Measurements from ENCODE around the gene TUBA4A. TPM values are rescaled to one million over a fixed set of nuclear protein-coding genes. Genes with fewer than 3 reads are reported as not detected.
A peak's percentile ranks its signal among the peaks of the same experiment; 100 is the strongest.
"Not testable (repeated sequence)": the region's sequence is repeated elsewhere in the genome, so short reads cannot be mapped to it uniquely, and the experiment has no call there.

The TUBA4A gene
- total and polyA plus RNA-seq, 5 experiments from 2014 or later = 107 to 275 (median 143) TPM

DNA sequence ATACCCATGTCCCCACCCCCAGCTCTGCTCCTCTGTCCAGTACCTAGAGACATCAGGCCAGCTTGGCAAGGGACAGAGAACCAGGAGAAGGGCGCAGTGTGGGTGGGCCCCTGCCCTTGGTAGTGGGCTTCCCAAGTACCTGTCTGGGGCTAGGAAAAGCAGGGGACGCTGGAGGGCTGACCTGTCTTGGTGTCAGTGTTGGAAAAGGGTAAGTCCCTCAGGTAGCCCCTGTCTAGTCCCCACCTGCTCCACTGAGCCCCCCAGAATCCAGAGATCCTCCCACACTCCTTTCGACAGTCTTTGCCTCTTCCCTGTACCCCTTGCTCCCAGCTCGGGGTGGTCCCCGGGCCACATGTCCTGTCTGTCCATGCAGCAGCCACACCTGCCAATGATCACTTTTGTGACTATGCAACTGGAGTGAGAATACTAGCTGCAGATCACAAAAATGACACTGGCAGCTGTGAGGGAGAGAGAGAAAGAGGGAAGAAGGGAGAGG, 40.1 kb upstream of the TUBA4A start:
- peaks cover 13 to 44% (median 36%) of the 10 kb centered on the region in 4 donors for H3K4me1 Mint-ChIP-seq
- no peaks in the 10 kb centered on the region for H3K27me3 Mint-ChIP-seq
- no peaks in the 10 kb centered on the region for H3K9me3 Mint-ChIP-seq
- H3K27ac Mint-ChIP-seq = peak overlapping the region in 9 of 10 donors; percentile 32 to 93 (median 67)
- peak overlapping the region; percentile 13 to 82 (median 74) for H3K4me3 Mint-ChIP-seq
- H3K36me3 Mint-ChIP-seq = no peaks in the 10 kb centered on the region
- POLR2A ChIA-PET = interaction anchor here (0.9 to 7.6 kb wide), 4 partner anchors 15 to 88 kb away, joined by 3 to 79 read pairs (median 14); partner anchors contain the start of genes DNAJB2, GLB1L, STK16 and TUBA4B
- no peak for ATAC-seq
- DNase-seq = no peak

DNA sequence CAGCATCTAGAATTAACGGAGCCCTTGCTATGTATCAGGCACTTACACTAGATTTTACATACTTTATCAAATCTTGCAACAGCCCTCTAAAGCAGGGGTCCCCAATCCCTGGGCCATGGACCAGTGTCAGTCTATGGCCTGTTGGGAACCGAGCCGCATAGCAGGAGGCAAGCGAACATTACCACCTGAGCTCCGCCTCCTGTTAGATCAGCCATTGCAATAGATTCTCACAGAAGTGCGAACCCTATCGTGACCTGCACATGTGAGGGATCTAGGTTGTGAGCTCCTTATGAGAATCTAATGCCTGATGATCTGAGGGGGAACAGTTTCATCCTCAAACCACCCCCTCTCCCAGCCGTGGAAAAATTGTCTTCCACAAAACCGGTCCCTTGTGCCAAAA, 38.9 kb upstream of the TUBA4A start:
- Mint-ChIP-seq H3K4me1 (peaks cover 9 to 36% (median 31%) of the 10 kb centered on the region in 4 donors), H3K27ac (peak overlapping the region in 4 of 10 donors; percentile 33 to 86 (median 66)), H3K27me3 (no peaks in the 10 kb centered on the region), H3K36me3 (no peaks in the 10 kb centered on the region), H3K9me3 (no peaks in the 10 kb centered on the region), H3K4me3 (no peak overlapping the region)
- no peak for ATAC-seq
- DNase-seq = no peak
- POLR2A ChIA-PET = interaction anchor here (7.6 kb wide), 1 partner anchor 14 kb away, joined by 79 read pairs; the partner anchor contains the start of gene DNAJB2

DNA sequence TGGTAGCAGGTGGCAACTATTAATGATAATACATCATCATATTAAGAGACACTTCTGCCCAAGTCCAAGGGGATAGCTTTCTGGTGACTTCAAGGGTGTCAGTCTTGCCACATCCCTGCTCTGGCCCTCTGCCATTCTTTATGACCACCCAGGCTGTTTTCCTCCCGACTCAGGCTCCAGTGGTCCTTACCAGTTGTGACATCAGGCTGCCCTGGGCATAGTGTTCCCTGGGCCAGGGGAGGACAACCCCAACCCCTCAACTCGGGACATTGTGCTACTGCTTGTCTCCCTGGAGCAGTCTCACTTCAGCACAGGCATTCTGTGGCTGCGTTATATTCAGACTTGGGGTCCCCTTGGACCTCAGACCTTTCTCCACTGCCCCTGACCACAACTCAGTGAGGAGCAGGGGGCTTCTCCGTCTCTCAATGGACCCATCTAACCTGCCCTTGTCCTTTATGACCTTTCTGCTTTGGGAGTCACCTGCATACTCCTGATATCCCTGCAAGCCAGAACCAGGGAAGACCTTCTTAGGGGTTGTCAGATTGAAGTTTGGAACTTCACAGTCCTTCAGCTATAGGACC, 38.3 kb upstream of the TUBA4A start:
- H3K27ac Mint-ChIP-seq = peak overlapping the region in 2 of 10 donors; percentile 81 to 82
- POLR2A ChIA-PET = interaction anchor here (0.7 to 7.6 kb wide), 2 partner anchors 13 to 90 kb away, joined by 3 to 79 read pairs; partner anchors contain the start of gene DNAJB2
- ATAC-seq = no peak

DNA sequence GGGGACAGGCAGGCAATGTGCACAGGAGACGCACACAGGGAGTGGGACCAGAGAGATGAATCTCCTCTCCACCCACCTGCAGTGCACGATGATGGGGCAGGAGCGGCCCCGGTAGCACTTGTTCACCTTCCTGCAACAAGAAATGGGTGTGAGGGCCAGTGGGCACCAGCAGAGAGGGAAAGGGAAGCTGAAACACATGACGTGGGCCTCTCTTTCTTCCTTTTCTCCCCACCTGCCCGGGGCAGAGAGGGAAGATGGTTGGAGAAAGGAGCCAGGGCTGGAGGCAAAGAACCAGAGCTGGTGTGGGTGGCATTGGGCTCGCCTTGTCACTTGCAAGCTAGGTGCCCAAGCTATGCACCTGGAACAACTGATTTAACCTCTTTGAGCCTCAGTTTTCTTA, 37.7 kb upstream of the TUBA4A start:
- POLR2A ChIA-PET = interaction anchor here (0.5 to 7.6 kb wide), 4 partner anchors 12 to 91 kb away, joined by 3 to 79 read pairs (median 4); partner anchors contain the start of gene DNAJB2
- no peak for DNase-seq
- Mint-ChIP-seq H3K4me1 (peaks cover 6 to 27% (median 22%) of the 10 kb centered on the region in 4 donors), H3K4me3 (no peak overlapping the region), H3K36me3 (no peaks in the 10 kb centered on the region), H3K27ac (peak overlapping the region in 1 of 10 donors; percentile 29), H3K27me3 (no peaks in the 10 kb centered on the region), H3K9me3 (no peaks in the 10 kb centered on the region)
- no peak for ATAC-seq

More for the DNA sequence above, 38.3 kb upstream of the TUBA4A start:
- no peaks in the 10 kb centered on the region for H3K36me3 Mint-ChIP-seq
- DNase-seq = no peak
- H3K4me1 Mint-ChIP-seq = peaks cover 7 to 30% (median 26%) of the 10 kb centered on the region in 4 donors
- H3K27me3 Mint-ChIP-seq = no peaks in the 10 kb centered on the region
- H3K9me3 Mint-ChIP-seq = no peaks in the 10 kb centered on the region
- H3K4me3 Mint-ChIP-seq = no peak overlapping the region

DNA sequence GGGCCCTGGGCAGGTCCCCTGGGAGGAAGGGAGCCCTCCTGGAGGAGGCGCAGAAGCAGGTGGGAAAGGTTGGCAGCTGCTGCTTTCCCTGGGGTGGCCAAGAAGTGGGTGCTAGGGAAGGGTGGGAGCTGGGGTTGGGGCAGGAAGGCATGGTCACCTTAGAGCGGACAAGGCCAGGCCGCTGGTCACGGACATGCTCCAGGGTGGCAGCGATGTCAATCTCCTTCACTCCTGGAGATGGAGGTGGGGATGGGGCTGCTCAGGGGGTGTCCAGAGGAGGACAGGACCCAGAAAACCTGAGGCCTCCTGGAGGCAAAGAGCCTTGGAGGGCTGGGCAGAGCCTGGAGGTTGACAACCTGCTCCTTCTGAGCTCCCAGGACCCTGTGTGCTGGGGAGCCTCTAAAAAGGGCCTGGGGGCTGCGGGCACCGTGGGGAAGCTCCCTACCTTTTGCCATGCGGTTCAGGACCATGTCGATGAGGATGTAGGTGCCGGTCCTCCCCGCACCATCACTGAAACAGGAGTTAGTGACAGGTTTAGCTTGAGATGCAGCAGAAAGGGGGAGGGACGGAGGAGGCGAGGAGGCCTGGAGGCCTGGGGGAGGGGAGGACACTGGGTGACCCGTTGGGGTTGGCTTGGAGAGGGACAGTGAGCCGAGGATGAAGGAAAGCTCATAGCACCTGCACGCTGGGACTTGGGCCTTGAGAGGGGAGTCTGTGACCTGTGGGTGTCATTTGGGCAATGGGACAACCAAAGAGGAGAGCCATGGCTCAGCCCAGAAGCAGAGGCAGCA, 36.9 kb upstream of the TUBA4A start:
- H3K27ac Mint-ChIP-seq = peak overlapping the region in 2 of 10 donors; percentile 34 to 55
- H3K36me3 Mint-ChIP-seq = no peaks in the 10 kb centered on the region
- no peaks in the 10 kb centered on the region for H3K27me3 Mint-ChIP-seq
- ATAC-seq (no peak), DNase-seq (no peak)
- H3K9me3 Mint-ChIP-seq = no peaks in the 10 kb centered on the region
- POLR2A ChIA-PET = interaction anchor here (0.6 to 7.6 kb wide), 2 partner anchors 12 to 32 kb away, joined by 5 to 79 read pairs; partner anchors contain the start of gene DNAJB2
- peaks cover 8 to 24% (median 19%) of the 10 kb centered on the region in 4 donors for H3K4me1 Mint-ChIP-seq
- H3K4me3 Mint-ChIP-seq = no peak overlapping the region

DNA sequence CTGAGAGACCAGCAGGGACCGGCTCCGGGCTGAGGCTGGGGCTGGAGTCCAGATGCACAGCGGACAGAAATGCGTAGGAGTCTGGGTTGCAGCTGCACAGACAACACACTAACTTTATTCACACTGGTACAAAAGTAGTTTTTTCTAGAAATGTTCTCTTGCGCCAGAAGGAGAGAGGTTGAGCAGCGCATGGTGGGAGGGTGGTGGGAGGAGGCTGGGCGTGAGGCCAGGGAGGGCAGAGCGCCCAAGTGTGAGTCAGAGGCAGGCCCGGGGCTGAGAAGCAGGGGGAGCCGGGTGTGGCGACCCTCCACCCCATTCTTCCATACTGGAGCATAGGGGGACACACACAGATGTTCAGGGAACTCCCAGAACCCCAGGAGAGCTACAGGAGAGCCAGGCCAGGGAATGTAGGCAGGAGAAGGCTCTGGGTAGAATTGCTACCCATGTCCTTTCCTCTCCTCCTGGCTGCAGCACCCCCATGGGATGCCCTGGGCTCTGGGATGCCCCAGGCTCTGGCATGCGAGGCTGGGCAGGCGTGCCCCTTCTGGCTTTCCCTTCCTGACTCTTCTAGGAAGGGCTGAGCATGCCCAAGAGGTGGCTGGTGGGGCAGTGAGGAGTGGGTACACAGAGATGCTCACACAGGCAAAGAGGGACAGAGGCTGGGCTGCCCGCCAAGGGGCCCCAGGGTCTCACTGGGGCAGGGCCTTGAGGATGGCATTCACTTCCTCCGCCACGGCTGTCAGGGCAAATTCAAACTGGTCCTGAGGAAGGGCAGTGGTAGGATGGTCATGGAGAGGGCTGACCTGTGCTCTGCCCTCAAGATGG, 36.0 kb upstream of the TUBA4A start:
- peaks cover 8 to 21% (median 15%) of the 10 kb centered on the region in 4 donors for H3K4me1 Mint-ChIP-seq
- H3K27ac Mint-ChIP-seq = peak overlapping the region in 4 of 10 donors; percentile 13 to 56 (median 30)
- no peak for DNase-seq
- H3K4me3 Mint-ChIP-seq = no peak overlapping the region
- POLR2A ChIA-PET = interaction anchor here (0.7 to 7.6 kb wide), 2 partner anchors 11 to 618 kb away, joined by 3 to 79 read pairs; partner anchors contain the start of gene DNAJB2
- ATAC-seq = no peak
- H3K36me3 Mint-ChIP-seq = peaks cover 0 to 7% (median 0%) of the 10 kb centered on the region in 3 donors
- H3K27me3 Mint-ChIP-seq = no peaks in the 10 kb centered on the region
- H3K9me3 Mint-ChIP-seq = no peaks in the 10 kb centered on the region

DNA sequence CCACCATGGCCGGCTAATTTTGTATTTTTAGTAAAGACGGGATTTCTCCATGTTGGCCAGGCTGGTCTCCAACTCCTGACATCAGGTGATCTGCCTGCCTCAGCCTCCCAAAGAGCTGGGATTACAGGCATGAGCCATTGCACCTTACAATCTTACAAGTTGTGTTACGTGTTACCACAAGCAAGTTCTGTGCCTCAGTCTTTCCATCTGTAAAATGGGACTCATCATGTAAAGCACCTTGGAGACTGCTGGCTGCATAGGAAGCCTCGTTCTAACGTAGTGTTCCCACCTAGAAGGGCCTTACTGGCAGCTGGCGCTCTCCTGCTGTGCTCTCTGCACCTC, 35.4 kb upstream of the TUBA4A start:
- Mint-ChIP-seq H3K27me3 (no peaks in the 10 kb centered on the region), H3K36me3 (peaks cover 0 to 11% (median 0%) of the 10 kb centered on the region in 3 donors), H3K4me3 (no peak overlapping the region), H3K27ac (peak overlapping the region in 2 of 10 donors; percentile 34 to 56), H3K4me1 (peaks cover 5 to 16% (median 11%) of the 10 kb centered on the region in 4 donors), H3K9me3 (no peaks in the 10 kb centered on the region)
- ATAC-seq = no peak
- no peak for DNase-seq
- POLR2A ChIA-PET = interaction anchor here (0.7 to 7.6 kb wide), 2 partner anchors 10 to 618 kb away, joined by 3 to 79 read pairs; partner anchors contain the start of gene DNAJB2

DNA sequence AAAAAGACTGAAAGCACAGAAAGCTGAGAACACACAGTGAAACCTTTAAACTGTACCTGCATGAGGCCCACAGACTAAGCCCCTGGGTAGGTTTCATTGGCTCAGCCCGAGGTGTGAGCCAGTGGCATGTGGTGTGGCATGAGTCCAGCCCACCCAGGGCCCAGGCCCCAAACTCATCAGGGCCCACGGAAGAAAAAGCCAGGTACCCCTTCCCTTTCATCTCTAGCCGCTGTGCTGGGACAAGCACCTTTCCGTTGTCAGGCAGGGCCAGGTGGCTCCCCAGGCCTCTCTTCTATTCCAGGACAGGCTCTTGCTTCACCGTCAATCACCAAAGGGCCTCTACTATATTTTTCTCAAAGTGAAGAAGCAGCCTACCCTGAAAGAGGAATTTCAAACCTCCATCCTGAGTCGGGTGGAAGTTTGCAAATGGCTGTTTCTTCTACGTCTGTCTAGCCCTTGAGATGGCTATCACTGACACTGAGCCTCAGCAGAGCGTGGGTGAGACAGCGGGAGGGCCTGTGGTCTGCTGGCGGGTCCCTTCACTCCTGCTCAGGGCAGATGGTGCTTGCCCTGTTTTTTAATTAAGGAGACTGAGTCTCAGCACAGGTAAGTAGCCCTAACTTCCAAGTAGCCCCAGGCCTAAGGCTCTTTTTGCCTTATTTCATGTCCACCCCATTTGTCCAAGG, 34.0 kb upstream of the TUBA4A start:
- Mint-ChIP-seq H3K4me1 (peaks cover 10 to 18% (median 14%) of the 10 kb centered on the region in 4 donors), H3K4me3 (no peak overlapping the region), H3K36me3 (peaks cover 4 to 26% (median 6%) of the 10 kb centered on the region in 3 donors), H3K27me3 (no peaks in the 10 kb centered on the region), H3K27ac (peak overlapping the region in 7 of 10 donors; percentile 29 to 81 (median 56)), H3K9me3 (no peaks in the 10 kb centered on the region)
- DNase-seq = no peak
- POLR2A ChIA-PET = interaction anchor here (1.1 to 7.6 kb wide), 2 partner anchors 9 to 39 kb away, joined by 3 to 79 read pairs; partner anchors contain the start of gene DNAJB2
- peak in 1 of 2 donors; percentile 26 for ATAC-seq

DNA sequence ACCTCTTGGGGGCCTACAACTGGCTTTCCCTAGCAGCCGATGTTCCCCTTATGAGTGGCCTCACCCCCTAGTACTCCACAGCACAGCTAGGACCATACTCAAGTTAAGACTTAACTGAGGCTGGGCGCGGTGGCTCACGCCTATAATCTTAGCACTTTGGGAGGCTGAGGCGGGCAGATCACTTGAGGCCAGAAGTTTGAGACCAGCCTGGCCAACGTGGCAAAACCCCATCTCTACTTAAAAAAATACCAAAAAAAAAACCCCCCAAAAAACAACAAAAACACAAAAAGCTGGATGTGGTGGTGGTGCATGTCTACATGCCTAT, 33.4 kb upstream of the TUBA4A start:
- ATAC-seq, H3K4me3 Mint-ChIP-seq, DNase-seq, H3K9me3 Mint-ChIP-seq, H3K27me3 Mint-ChIP-seq: not testable (repeated sequence)
- POLR2A ChIA-PET = interaction anchor here (0.9 to 1.1 kb wide), 2 partner anchors 8 to 39 kb away, joined by 3 to 5 read pairs; no protein-coding TSS in a partner anchor
- H3K4me1 Mint-ChIP-seq = peaks cover 11 to 20% (median 17%) of the 10 kb centered on the region in 4 donors
- H3K36me3 Mint-ChIP-seq = peaks cover 4 to 32% (median 10%) of the 10 kb centered on the region in 3 donors
- peak overlapping the region in 6 of 10 donors; percentile 45 to 82 (median 80) for H3K27ac Mint-ChIP-seq

DNA sequence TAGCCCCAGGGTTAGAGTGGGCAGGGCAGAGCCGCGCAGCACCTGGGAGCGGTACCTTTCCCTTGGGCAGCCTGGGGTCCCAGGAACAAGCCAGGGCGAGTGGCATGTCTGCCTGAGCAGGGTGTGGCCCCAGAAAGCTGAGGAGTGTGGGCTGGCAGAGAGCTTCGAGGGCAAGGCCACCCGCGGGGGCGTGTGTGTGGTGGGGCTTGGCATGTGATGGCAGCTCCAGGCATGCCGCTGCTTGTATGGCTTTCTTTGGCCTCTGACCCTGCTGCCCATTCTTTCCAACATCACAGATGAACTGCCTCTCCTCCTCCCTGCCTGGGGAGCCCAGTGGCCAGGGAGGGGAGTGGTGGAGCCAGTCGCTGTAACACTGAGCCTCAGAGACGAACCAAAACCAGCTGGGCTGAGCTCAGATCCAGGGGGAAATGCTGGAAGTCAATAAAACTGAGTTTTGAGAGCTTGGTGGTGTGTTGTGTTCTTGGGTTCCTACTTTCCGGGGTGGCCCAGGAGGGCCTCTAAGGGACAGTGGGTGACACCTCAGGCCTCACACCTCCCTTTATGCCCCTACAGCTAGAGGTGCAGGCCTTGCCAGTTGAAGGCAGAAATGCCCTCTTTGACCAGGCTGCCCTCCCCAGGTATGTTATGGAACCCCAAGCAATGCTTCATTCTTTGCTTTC, 32.9 kb upstream of the TUBA4A start:
- DNase-seq = no peak
- Mint-ChIP-seq H3K27ac (peak overlapping the region in 7 of 10 donors; percentile 43 to 82 (median 80)), H3K4me3 (no peak overlapping the region), H3K4me1 (peaks cover 11 to 20% (median 18%) of the 10 kb centered on the region in 4 donors), H3K27me3 (no peaks in the 10 kb centered on the region), H3K36me3 (peaks cover 4 to 36% (median 10%) of the 10 kb centered on the region in 3 donors), H3K9me3 (no peaks in the 10 kb centered on the region)
- ATAC-seq = peak; percentile 26 to 31
- POLR2A ChIA-PET = interaction anchor here (0.9 to 1.2 kb wide), 3 partner anchors 8 to 57 kb away, joined by 3 to 5 read pairs (median 3); partner anchors contain the start of genes ANKZF1 and ATG9A
